Gastroesophageal sphincter (tissue), 4 donors: ENCODE measurements around the gene LAMA2. TPM values are rescaled to one million over a fixed set of nuclear protein-coding genes. Genes with fewer than 3 reads are reported as not detected.
A peak's percentile ranks its signal among the peaks of the same experiment; 100 is the strongest.

Source experiments
- ATAC-seq: fragments of 150-250 bp; one replicate; pipeline ENCODE4 v1.9.1; 2016; ENCODE audit warnings: mild to moderate bottlenecking, moderate library complexity
- H3K27ac ChIP-seq, 4 donors: fragments of 200-600 bp; sonication (generic) in 3 of 4; 1 replicate in 3 of 4; 2 replicates in 1 of 4; pipeline ENCODE4 v1.5.1; 2016 to 2019
- H3K27me3 ChIP-seq: fragments of 200-600 bp; sonication (generic); one replicate; pipeline ENCODE4 v1.5.1; 2019
- H3K36me3 ChIP-seq, 2 donors: fragments of 200-600 bp; sonication (generic); one replicate each; pipeline ENCODE4 v1.5.1; 2019; ENCODE audit warnings: control low read depth in 1 of 2
- H3K4me1 ChIP-seq, 3 donors: fragments of 200-600 bp; sonication (generic); 1 replicate in 2 of 3; 2 replicates in 1 of 3; pipeline ENCODE4 v1.5.1; 2016 to 2019; ENCODE audit warnings: control low read depth in 2 of 3
- H3K4me3 ChIP-seq, 2 donors: fragments of 200-600 bp; sonication (generic); one replicate each; pipeline ENCODE4 v1.5.1; 2019; ENCODE audit warnings: mild to moderate bottlenecking in 1 of 2, moderate library complexity in 1 of 2
- H3K9me3 ChIP-seq, 3 donors: fragments of 200-600 bp; sonication (generic); one replicate each; pipeline ENCODE4 v1.5.1; 2017 to 2019; ENCODE audit warnings: control low read depth in 2 of 3
- EP300 ChIP-seq: sonication (generic); formaldehyde crosslinking; IDR thresholded peaks from one replicate; pipeline ENCODE4 v1.6.1; 2017; ENCODE audit warnings: antibody characterized with exemption, mild to moderate bottlenecking
- POLR2A ChIP-seq, 2 donors: fragments of 450-650 bp; IDR thresholded peaks; one replicate each; pipeline ENCODE4 v1.6.1; 2017; ENCODE audit warnings: antibody characterized with exemption in 2 of 2, mild to moderate bottlenecking in 2 of 2, moderate library complexity in 1 of 2
- POLR2AphosphoS5 ChIP-seq: sonication (generic); formaldehyde crosslinking; IDR thresholded peaks from one replicate; pipeline ENCODE4 v1.6.1; 2017; ENCODE audit warnings: antibody characterized with exemption
- WGBS, 2 donors: methylation state at CpG; one replicate each; pipeline ENCODE4 v1.1.5; 2018; ENCODE audit warnings: low coverage in 1 of 2; 5-methylcytosine and 5-hydroxymethylcytosine counted together
- total RNA-seq, 4 donors: library from RNA; depleted of rRNA; stranded (reverse); fragments of >200 nt; gene quantifications; one replicate each; pipeline ENCODE4 v1.1.0, GENCODE V29; 2016
- TF ChIP-seq, protein P1 (sequence below), 4 experiments: fragments of 200-600 bp in 2 of 4; fragments of 450-650 bp in 2 of 4; sonication (generic) in 1 of 4; IDR thresholded peaks; one replicate each; pipeline ENCODE4 v1.5.1; 2017 to 2019; ENCODE audit warnings: antibody characterized with exemption in 4 of 4, mild to moderate bottlenecking in 2 of 4, moderate library complexity in 2 of 4

Gene LAMA2
- total RNA-seq, 4 donors from 2014 or later: 103 to 199 (median 153) TPM

DNA sequence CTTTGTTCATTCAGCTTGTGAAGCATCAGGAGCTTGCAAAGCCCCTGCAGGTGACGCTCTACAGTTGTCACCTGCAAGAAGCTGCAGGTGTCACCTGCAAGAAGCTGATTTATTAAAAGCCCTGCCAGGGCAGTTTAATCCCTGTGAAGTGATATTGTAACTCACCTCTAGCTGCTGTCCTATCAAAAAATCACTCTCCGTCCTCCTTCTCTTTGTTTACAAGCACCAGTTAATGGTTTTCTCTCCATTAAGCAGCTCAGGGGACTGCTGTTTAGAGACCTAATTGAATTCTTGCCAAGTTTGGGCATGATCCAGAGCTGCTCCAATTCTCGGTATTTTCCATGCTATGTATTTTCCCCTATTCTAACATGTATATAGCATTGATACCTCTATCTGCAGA is 481.1 kb downstream of the LAMA2 start:
- no peak overlapping the region for H3K4me3 ChIP-seq
- TF ChIP-seq, protein P1, sequence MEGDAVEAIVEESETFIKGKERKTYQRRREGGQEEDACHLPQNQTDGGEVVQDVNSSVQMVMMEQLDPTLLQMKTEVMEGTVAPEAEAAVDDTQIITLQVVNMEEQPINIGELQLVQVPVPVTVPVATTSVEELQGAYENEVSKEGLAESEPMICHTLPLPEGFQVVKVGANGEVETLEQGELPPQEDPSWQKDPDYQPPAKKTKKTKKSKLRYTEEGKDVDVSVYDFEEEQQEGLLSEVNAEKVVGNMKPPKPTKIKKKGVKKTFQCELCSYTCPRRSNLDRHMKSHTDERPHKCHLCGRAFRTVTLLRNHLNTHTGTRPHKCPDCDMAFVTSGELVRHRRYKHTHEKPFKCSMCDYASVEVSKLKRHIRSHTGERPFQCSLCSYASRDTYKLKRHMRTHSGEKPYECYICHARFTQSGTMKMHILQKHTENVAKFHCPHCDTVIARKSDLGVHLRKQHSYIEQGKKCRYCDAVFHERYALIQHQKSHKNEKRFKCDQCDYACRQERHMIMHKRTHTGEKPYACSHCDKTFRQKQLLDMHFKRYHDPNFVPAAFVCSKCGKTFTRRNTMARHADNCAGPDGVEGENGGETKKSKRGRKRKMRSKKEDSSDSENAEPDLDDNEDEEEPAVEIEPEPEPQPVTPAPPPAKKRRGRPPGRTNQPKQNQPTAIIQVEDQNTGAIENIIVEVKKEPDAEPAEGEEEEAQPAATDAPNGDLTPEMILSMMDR (IDR thresholded peaks at IDR 0.05): no peak
- TF ChIP-seq POLR2A (IDR thresholded peaks at IDR 0.05) (no peak), POLR2AphosphoS5 (no peak), EP300 (no peak)
- no peak for ATAC-seq
- H3K9me3 ChIP-seq: no peaks in the 10 kb centered on the region
- no peak overlapping the region for H3K27ac ChIP-seq
- H3K27me3 ChIP-seq: no peaks in the 10 kb centered on the region
- H3K4me1 ChIP-seq: peaks cover 0 to 8% (median 0%) of the 10 kb centered on the region in 3 donors
- 100% methylated on average over 2 to 3 of the region's 3 CpGs for WGBS, 2 donors
- H3K36me3 ChIP-seq: no peaks in the 10 kb centered on the region

DNA sequence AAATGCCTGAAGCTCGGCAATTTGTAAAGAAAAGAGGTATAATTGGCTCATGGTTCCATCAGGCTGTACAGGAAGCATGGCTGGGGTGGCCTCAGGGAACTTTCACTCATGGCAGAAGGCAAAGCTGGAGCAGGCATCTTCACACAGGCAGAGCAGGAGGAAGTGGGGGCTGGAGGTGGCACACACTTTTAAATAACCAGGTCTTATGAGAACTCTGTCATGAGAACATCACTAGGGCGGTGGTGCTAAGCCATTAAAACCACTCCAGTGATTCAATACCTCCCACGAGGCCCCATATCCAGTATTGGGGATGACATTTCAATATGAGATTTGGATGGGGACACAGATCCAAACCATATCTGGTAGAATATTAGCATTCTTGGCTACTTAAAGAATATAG is 481.8 kb downstream of the LAMA2 start:
- H3K36me3 ChIP-seq: no peaks in the 10 kb centered on the region
- H3K27me3 ChIP-seq: no peaks in the 10 kb centered on the region
- H3K4me3 ChIP-seq: no peak overlapping the region
- H3K4me1 ChIP-seq: peaks cover 0 to 8% (median 0%) of the 10 kb centered on the region in 3 donors
- no peak for ATAC-seq
- TF ChIP-seq, protein P1 (IDR thresholded peaks at IDR 0.05): no peak
- TF ChIP-seq EP300: no peak
- no peak for TF ChIP-seq POLR2AphosphoS5
- TF ChIP-seq POLR2A (IDR thresholded peaks at IDR 0.05): no peak
- WGBS, 2 donors: 58 to 67% methylated on average over 2 to 3 of the region's 3 CpGs
- no peaks in the 10 kb centered on the region for H3K9me3 ChIP-seq
- H3K27ac ChIP-seq: no peak overlapping the region

DNA sequence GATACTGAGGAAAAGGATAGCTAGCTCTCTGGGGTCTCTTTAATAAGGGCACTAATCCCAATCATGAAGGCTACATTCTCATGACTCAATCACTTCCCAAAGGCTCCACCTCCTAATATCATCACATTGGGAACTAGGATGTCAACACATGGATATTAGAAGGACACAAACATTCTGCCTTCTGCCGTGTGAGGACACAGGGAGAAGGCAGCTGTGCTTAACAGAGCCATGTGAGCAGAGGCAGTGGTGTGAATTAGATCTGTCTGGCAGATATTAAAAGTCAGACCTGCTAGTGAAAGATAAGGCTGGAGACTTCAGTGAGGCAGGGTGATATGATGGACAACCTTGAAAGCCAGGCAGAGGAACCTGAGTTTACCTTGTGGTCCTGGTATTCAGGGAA is 485.1 kb downstream of the LAMA2 start:
- Histone ChIP-seq H3K27ac (no peak overlapping the region), H3K27me3 (no peaks in the 10 kb centered on the region), H3K9me3 (no peaks in the 10 kb centered on the region), H3K36me3 (no peaks in the 10 kb centered on the region), H3K4me1 (no peaks in the 10 kb centered on the region), H3K4me3 (no peak overlapping the region)
- peak; percentile 44 for ATAC-seq
- TF ChIP-seq POLR2A (IDR thresholded peaks at IDR 0.05) (no peak), POLR2AphosphoS5 (no peak), EP300 (no peak)
- TF ChIP-seq, protein P1 (IDR thresholded peaks at IDR 0.05): no peak
- WGBS, 2 donors: 17% methylated on average over 1 of the region's 1 CpG; no CpG with 5 or more reads in 1 of the 2 donors

DNA sequence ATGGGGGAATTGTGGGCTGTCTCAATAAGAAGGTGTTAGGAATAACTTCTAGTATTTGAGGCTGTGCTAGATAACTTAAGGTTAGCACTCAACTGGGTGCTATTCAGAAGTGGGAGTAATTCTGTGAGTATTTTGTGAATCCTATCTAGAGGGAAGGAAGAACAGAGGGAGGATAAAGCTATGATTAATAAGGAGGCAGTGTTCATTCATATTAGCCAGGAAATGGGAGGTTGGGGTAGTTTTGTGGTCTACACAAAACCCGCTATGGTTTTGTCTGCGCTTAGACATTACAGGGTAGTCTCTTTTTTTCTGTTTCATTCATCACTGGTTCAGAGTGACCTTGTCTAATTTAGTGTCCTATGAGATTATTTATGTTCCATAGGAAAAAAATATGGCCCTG is 486.0 kb downstream of the LAMA2 start:
- H3K4me3 ChIP-seq: no peak overlapping the region
- ATAC-seq: no peak
- no peaks in the 10 kb centered on the region for H3K9me3 ChIP-seq
- H3K36me3 ChIP-seq: no peaks in the 10 kb centered on the region
- 91 to 93% methylated on average over 2 of the region's 2 CpGs for WGBS, 2 donors
- H3K27me3 ChIP-seq: no peaks in the 10 kb centered on the region
- TF ChIP-seq EP300 (no peak), POLR2AphosphoS5 (no peak), POLR2A (IDR thresholded peaks at IDR 0.05) (no peak)
- TF ChIP-seq, protein P1 (IDR thresholded peaks at IDR 0.05): no peak
- H3K4me1 ChIP-seq: no peaks in the 10 kb centered on the region
- no peak overlapping the region for H3K27ac ChIP-seq

DNA sequence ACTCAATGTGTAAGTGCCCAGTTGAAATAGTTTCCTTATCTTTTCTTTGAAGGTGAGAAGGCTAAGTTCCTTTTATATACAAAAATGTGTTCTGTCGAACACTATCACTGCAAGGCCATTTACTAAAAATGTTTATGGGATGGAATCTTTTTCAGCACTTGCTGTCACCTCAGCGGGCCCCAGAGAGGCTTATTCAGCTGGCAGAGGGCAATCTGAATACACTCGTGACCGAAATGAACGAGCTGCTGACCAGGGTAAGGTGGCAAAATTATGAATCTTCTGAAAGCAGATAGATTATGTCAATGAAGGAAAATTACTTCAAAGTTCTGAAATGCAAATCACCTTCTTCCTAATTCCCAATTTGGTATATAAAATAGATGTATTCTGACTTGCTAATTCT is 486.8 kb downstream of the LAMA2 start:
- TF ChIP-seq EP300: no peak
- TF ChIP-seq, protein P1 (IDR thresholded peaks at IDR 0.05): no peak
- TF ChIP-seq POLR2AphosphoS5: no peak
- no peak for TF ChIP-seq POLR2A (IDR thresholded peaks at IDR 0.05)
- H3K4me3 ChIP-seq: no peak overlapping the region
- no peaks in the 10 kb centered on the region for H3K27me3 ChIP-seq
- ATAC-seq: no peak
- H3K9me3 ChIP-seq: no peaks in the 10 kb centered on the region
- 58 to 65% methylated on average over 5 of the region's 5 CpGs for WGBS, 2 donors
- no peak overlapping the region for H3K27ac ChIP-seq
- H3K36me3 ChIP-seq: no peaks in the 10 kb centered on the region
- H3K4me1 ChIP-seq: no peaks in the 10 kb centered on the region
